Testis (tissue), 2 donors: ENCODE data around the gene NME7.

ENCODE experiments used
- CTCF ChIP-seq, 3 experiments: fragments of 450-650 bp in 2 of 3; fragments of 200-600 bp in 1 of 3; sonication (generic) in 1 of 3; IDR thresholded peaks; one replicate each; pipeline ENCODE4 v1.5.1; 2016 to 2019; ENCODE audit warnings: antibody characterized with exemption in 3 of 3, mild to moderate bottlenecking in 2 of 3, moderate library complexity in 1 of 3
- POLR2A ChIP-seq: fragments of 450-650 bp; IDR thresholded peaks from one replicate; pipeline ENCODE4 v1.6.1; 2017; ENCODE audit warnings: antibody characterized with exemption, mild to moderate bottlenecking, moderate library complexity

- TF ChIP-seq CTCF (IDR thresholded peaks at IDR 0.05): no peak
- no peak for TF ChIP-seq POLR2A
These were observed 276.1 kb downstream of the NME7 start for GRCh38 chr1:169091480-169091941.
